ENCODE results near the gene FAM222A. TPM values are rescaled to one million over a fixed set of nuclear protein-coding genes. Genes with fewer than 3 reads are reported as not detected.

FAM222A gene
- total RNA-seq, 1 experiment from 2014 or later, result 3.7 TPM

DNA sequence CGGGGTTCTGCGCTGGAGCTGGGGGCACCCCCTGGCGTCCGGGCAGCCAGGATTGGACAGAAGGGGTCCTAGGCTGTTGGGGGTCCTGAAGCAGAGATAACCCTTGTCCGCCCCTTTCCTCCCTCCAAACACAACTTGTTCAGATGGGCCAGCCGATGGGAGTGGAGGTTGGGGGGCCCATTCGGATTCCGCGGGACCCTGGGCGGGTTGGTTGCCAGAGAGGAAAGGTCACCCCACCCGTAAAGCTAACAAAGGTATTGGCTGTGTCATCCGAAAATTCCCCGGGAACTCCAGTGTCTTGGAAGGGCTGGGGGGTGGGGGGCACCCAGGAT, 1.3 kb downstream of the FAM222A start:
- no peaks in the 10 kb centered on the region for H3K27me3 ChIP-seq (ENCODE audit: insufficient read depth, low read length)
- intact Hi-C loops (cut with micrococcal nuclease), result no loop called here
- no TSS peak for BruUV-seq (replicated peaks)

More for the DNA sequence above, 1.3 kb downstream of the FAM222A start:
- RAD21 ChIA-PET (ENCODE audit: low non-redundant PET in 1 of 2, low total read pairs in 2 of 2, uncharacterized antibody in 2 of 2, unreplicated experiment in 2 of 2), result interaction anchor here (0.7 to 1.3 kb wide), 2 partner anchors 19 to 117 kb away, joined by 3 to 4 read pairs; no protein-coding TSS in a partner anchor
- Histone ChIP-seq H3K27ac (ENCODE audit: low read depth, low read length) (peak overlapping the region; percentile 45; the same call in 1 of the 2 replicates), H3K4me2 (ENCODE audit: low read length) (peak overlapping the region; percentile 95), H3K9me3 (ENCODE audit: control insufficient read depth in 1 of 2, insufficient read depth in 1 of 2, low read depth in 1 of 2, low read length in 2 of 2) (no peaks in the 10 kb centered on the region), H3K9ac (ENCODE audit: low read length) (peak overlapping the region; percentile 64; the same call in 1 of the 2 replicates), H4K20me1 (ENCODE audit: insufficient read depth) (no peaks in the 10 kb centered on the region), H3K4me1 (ENCODE audit: control insufficient read depth in 1 of 2, insufficient read depth in 2 of 2, low read length in 2 of 2) (peaks cover 6 to 17% of the 10 kb centered on the region in 2 experiments; a peak in 3 of 4 replicates), H3K9me2 (ENCODE audit: insufficient read depth) (no peaks in the 10 kb centered on the region), H2AFZ (ENCODE audit: low read depth, low read length, poor library complexity, severe bottlenecking) (no peak overlapping the region), H3K79me2 (ENCODE audit: insufficient read depth, low read length) (no peaks in the 10 kb centered on the region), H3K36me3 (ENCODE audit: control insufficient read depth in 1 of 2, insufficient read depth in 2 of 2, low read length in 2 of 2) (no peaks in the 10 kb centered on the region), H3K4me3 (replicated peaks in 1 of 2; ENCODE audit: low read depth in 1 of 2, low read length in 2 of 2) (peak overlapping the region; percentile 46 to 66)
- CTCF ChIA-PET, result interaction anchor here (3.6 kb wide), 1 partner anchor 117 kb away, joined by 15 read pairs; no protein-coding TSS in a partner anchor
- TF ChIP-seq EGR1 (IDR thresholded peaks at IDR 0.05; ENCODE audit: low read depth) (no peak), TCF7L2 (IDR thresholded peaks at IDR 0.05; ENCODE audit: borderline replicate concordance, extremely low read depth, insufficient read depth, insufficient read length) (no peak), SP1 (IDR thresholded peaks at IDR 0.05; ENCODE audit: low read depth) (no peak), FOSL1 (IDR thresholded peaks at IDR 0.05; ENCODE audit: low read depth) (no peak), EZH2 (IDR thresholded peaks at IDR 0.05) (no peak), ZNF274 (IDR thresholded peaks at IDR 0.05; ENCODE audit: low read depth, low read length) (no peak), YY1 (IDR thresholded peaks at IDR 0.05; ENCODE audit: extremely low read depth, insufficient replicate concordance, low read depth, low read length) (no peak), JUND (IDR thresholded peaks at IDR 0.05) (no peak), CBX3 (IDR thresholded peaks at IDR 0.05; ENCODE audit: low read depth) (no peak), POLR2A (IDR thresholded peaks at IDR 0.05; ENCODE audit: borderline replicate concordance, extremely low read depth, insufficient read depth, insufficient read length) (no peak), ELF1 (IDR thresholded peaks at IDR 0.05; ENCODE audit: borderline replicate concordance, low read depth) (no peak), SIN3A (IDR thresholded peaks at IDR 0.05; ENCODE audit: low read depth) (no peak)
- TF ChIP-seq, protein P1, sequence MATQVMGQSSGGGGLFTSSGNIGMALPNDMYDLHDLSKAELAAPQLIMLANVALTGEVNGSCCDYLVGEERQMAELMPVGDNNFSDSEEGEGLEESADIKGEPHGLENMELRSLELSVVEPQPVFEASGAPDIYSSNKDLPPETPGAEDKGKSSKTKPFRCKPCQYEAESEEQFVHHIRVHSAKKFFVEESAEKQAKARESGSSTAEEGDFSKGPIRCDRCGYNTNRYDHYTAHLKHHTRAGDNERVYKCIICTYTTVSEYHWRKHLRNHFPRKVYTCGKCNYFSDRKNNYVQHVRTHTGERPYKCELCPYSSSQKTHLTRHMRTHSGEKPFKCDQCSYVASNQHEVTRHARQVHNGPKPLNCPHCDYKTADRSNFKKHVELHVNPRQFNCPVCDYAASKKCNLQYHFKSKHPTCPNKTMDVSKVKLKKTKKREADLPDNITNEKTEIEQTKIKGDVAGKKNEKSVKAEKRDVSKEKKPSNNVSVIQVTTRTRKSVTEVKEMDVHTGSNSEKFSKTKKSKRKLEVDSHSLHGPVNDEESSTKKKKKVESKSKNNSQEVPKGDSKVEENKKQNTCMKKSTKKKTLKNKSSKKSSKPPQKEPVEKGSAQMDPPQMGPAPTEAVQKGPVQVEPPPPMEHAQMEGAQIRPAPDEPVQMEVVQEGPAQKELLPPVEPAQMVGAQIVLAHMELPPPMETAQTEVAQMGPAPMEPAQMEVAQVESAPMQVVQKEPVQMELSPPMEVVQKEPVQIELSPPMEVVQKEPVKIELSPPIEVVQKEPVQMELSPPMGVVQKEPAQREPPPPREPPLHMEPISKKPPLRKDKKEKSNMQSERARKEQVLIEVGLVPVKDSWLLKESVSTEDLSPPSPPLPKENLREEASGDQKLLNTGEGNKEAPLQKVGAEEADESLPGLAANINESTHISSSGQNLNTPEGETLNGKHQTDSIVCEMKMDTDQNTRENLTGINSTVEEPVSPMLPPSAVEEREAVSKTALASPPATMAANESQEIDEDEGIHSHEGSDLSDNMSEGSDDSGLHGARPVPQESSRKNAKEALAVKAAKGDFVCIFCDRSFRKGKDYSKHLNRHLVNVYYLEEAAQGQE (IDR thresholded peaks at IDR 0.05; ENCODE audit: low read depth), result no peak
- TF ChIP-seq, protein P2, sequence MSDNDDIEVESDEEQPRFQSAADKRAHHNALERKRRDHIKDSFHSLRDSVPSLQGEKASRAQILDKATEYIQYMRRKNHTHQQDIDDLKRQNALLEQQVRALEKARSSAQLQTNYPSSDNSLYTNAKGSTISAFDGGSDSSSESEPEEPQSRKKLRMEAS (IDR thresholded peaks at IDR 0.05), result no peak
- TF ChIP-seq, protein P3, sequence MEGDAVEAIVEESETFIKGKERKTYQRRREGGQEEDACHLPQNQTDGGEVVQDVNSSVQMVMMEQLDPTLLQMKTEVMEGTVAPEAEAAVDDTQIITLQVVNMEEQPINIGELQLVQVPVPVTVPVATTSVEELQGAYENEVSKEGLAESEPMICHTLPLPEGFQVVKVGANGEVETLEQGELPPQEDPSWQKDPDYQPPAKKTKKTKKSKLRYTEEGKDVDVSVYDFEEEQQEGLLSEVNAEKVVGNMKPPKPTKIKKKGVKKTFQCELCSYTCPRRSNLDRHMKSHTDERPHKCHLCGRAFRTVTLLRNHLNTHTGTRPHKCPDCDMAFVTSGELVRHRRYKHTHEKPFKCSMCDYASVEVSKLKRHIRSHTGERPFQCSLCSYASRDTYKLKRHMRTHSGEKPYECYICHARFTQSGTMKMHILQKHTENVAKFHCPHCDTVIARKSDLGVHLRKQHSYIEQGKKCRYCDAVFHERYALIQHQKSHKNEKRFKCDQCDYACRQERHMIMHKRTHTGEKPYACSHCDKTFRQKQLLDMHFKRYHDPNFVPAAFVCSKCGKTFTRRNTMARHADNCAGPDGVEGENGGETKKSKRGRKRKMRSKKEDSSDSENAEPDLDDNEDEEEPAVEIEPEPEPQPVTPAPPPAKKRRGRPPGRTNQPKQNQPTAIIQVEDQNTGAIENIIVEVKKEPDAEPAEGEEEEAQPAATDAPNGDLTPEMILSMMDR (IDR thresholded peaks at IDR 0.05 in 2 of 3, conservative IDR thresholded peaks at IDR 0.05 in 1 of 3; ENCODE audit: borderline replicate concordance in 1 of 3, insufficient read depth in 1 of 3, low read depth in 2 of 3, low read length in 2 of 3), result no peak
- ATAC-seq (no peak), DNase-seq (ENCODE audit: low read depth, low spot score) (no peak)
- POLR2A ChIA-PET, result interaction anchor here (0.9 to 1.3 kb wide), 2 partner anchors 7 to 36 kb away, joined by 3 to 4 read pairs; no protein-coding TSS in a partner anchor
